ENCODE data around the gene GHRL. TPM values are rescaled to one million over a fixed set of nuclear protein-coding genes. Genes with fewer than 3 reads are reported as not detected.

GHRL gene
- total RNA-seq, 2 experiments from 2014 or later = 0.32 to 0.42 TPM

- peaks cover 5% of the 10 kb centered on the region; the same call in 1 of the 2 replicates for H3K36me3 ChIP-seq (ENCODE audit: insufficient read depth, low read length)
- no peaks in the 10 kb centered on the region for H3K79me2 ChIP-seq (ENCODE audit: insufficient read depth, low read depth, low read length)
- H3K27ac ChIP-seq (ENCODE audit: low read depth, low read length, poor library complexity, severe bottlenecking) = no peak overlapping the region
- no peak overlapping the region for H3K4me2 ChIP-seq (ENCODE audit: low read length)
- DNase-seq (ENCODE audit: low spot score) = no peak
- no peaks in the 10 kb centered on the region for H3K9me2 ChIP-seq (ENCODE audit: insufficient read depth, low read length)
- H2AFZ ChIP-seq (ENCODE audit: low read length) = no peak overlapping the region
- peaks cover 17% of the 10 kb centered on the region; the same call in 1 of the 2 replicates for H3K9me3 ChIP-seq (ENCODE audit: low read length)
- H3K4me3 ChIP-seq (ENCODE audit: low read depth, low read length, poor library complexity, severe bottlenecking) = no peak overlapping the region
- intact Hi-C loops (cut with micrococcal nuclease; ENCODE audit: unreplicated experiment) = no loop called here
- no TSS peak for BruUV-seq (replicated peaks)
- POLR2A ChIA-PET = interaction anchor here (0.6 kb wide), 1 partner anchor 13 kb away, joined by 3 read pairs; no protein-coding TSS in a partner anchor
- TF ChIP-seq EZH2phosphoT487 (IDR thresholded peaks at IDR 0.05; ENCODE audit: borderline replicate concordance, low read depth, low read length) (no peak), CTCF (conservative IDR thresholded peaks at IDR 0.05; ENCODE audit: low read length) (no peak)
- peaks cover 17% of the 10 kb centered on the region for H3K4me1 ChIP-seq (ENCODE audit: insufficient read depth, low read length, poor library complexity, severe bottlenecking)
- no peaks in the 10 kb centered on the region for H4K20me1 ChIP-seq (ENCODE audit: insufficient read depth, low read length)
- CTCF ChIA-PET (ENCODE audit: unreplicated experiment) = no interaction called here
These were observed 51.9 kb downstream of the GHRL start for GRCh38 chr3:10240799-10241198.

GRCh38 chr3:10238345-10239183, 54.2 kb downstream of the GHRL start:
- ChIA-PET POLR2A (no interaction called here), CTCF (ENCODE audit: unreplicated experiment) (no interaction called here)
- BruUV-seq (replicated peaks) = no TSS peak
- Histone ChIP-seq H4K20me1 (ENCODE audit: insufficient read depth, low read length) (no peaks in the 10 kb centered on the region), H2AFZ (ENCODE audit: low read length) (no peak overlapping the region), H3K36me3 (ENCODE audit: insufficient read depth, low read length) (no peaks in the 10 kb centered on the region; the same call in 1 of the 2 replicates), H3K9me2 (ENCODE audit: insufficient read depth, low read length) (no peaks in the 10 kb centered on the region), H3K27ac (ENCODE audit: low read depth, low read length, poor library complexity, severe bottlenecking) (no peak overlapping the region), H3K4me3 (ENCODE audit: low read depth, low read length, poor library complexity, severe bottlenecking) (no peak overlapping the region), H3K79me2 (ENCODE audit: insufficient read depth, low read depth, low read length) (no peaks in the 10 kb centered on the region), H3K4me2 (ENCODE audit: low read length) (no peak overlapping the region), H3K4me1 (ENCODE audit: insufficient read depth, low read length, poor library complexity, severe bottlenecking) (peaks cover 17% of the 10 kb centered on the region), H3K9me3 (ENCODE audit: low read length) (no peaks in the 10 kb centered on the region)
- TF ChIP-seq EZH2phosphoT487 (IDR thresholded peaks at IDR 0.05; ENCODE audit: borderline replicate concordance, low read depth, low read length) (no peak), CTCF (conservative IDR thresholded peaks at IDR 0.05; ENCODE audit: low read length) (no peak)
- intact Hi-C loops (cut with micrococcal nuclease; ENCODE audit: unreplicated experiment) = no loop called here
- DNase-seq (ENCODE audit: low spot score) = no peak

Small RNA genes within 50 kb of the gene (microRNA-seq; reads per million reads assigned to microRNA genes)
- gene MIR378B (ENCODE audit: borderline replicate concordance) = not detected

Small RNA genes within 50 kb of the gene (small RNA-seq; reads per million reads assigned to genes)
- gene MIR378B (not detected), gene RF02126 (not detected)

Other genes starting within 250 kb of the GHRL start
- gene FANCD2OS, start 184.7 kb downstream of the GHRL start, total RNA-seq (2014; rRNA removed; shearing (Covaris generic)) = not detected in 2 replicates
- not detected in 2 replicates for gene FANCD2OS, start 184.7 kb downstream of the GHRL start, total RNA-seq (2022)
- 67.5 and 80.4 TPM in 2 replicates for gene BRK1, start 177.3 kb downstream of the GHRL start, total RNA-seq (2014; rRNA removed; shearing (Covaris generic))
- 102 and 105 TPM in 2 replicates for gene BRK1, start 177.3 kb downstream of the GHRL start, total RNA-seq (2022)
- gene VHL, start 151.2 kb downstream of the GHRL start, total RNA-seq (2014; rRNA removed; shearing (Covaris generic)) = 79.9 and 82.1 TPM in 2 replicates
- gene VHL, start 151.2 kb downstream of the GHRL start, total RNA-seq (2022) = 123 and 132 TPM in 2 replicates
- 1.1 and 1.4 TPM in 2 replicates for gene IRAK2, start 128.0 kb downstream of the GHRL start, total RNA-seq (2014; rRNA removed; shearing (Covaris generic))
- 1.2 and 1.4 TPM in 2 replicates for gene IRAK2, start 128.0 kb downstream of the GHRL start, total RNA-seq (2022)
- 22.0 and 22.9 TPM in 2 replicates for gene TATDN2, start 44.5 kb downstream of the GHRL start, total RNA-seq (2014; rRNA removed; shearing (Covaris generic))
- gene TATDN2, start 44.5 kb downstream of the GHRL start, total RNA-seq (2022) = 57.5 and 63.4 TPM in 2 replicates
- 131 and 132 TPM in 2 replicates for gene SEC13, start 28.2 kb upstream of the GHRL start, total RNA-seq (2014; rRNA removed; shearing (Covaris generic))
- gene SEC13, start 28.2 kb upstream of the GHRL start, total RNA-seq (2022) = 104 and 111 TPM in 2 replicates
- not detected in 2 replicates for gene ATP2B2, start 212.6 kb upstream of the GHRL start, total RNA-seq (2014; rRNA removed; shearing (Covaris generic))
- gene ATP2B2, start 212.6 kb upstream of the GHRL start, total RNA-seq (2022) = 0.06 TPM in 1 of 2 replicates, not detected in the other